ENCODE measurements around the gene PPP1R9A. TPM values are rescaled to one million over a fixed set of nuclear protein-coding genes. Genes with fewer than 3 reads are reported as not detected.

Gene PPP1R9A
- total RNA-seq, 1 experiment from 2014 or later = 5.9 TPM

DNA sequence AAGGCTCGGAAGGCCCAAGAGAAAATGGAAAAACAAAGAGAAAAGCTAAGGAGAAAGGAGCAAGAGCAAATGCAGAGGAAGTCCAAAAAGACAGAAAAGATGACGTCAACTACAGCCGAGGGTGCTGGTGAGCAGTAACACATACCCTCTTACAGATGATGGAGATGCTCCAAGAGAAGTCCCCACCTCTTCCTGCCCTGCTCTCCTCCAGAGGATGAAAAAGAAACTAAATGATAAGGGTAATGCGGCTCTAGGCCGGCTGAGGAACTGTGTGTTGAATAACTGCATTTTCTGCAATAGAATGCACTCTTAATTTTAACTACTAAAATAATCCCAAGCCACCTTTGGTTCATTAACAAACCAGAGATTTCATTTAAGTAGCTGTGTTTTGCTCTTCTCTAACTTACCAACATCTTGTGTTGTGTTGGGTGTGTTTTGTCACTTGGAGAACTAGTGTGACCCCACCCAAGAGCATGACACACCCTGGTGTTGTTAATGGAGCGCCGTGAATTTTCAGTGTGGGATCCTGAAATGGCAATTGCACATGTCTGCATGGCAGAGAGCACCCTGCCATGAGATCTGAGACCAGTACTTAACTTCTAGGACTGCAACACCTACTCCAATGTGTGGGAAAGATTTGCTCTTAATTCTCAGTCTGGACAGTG, 382.9 kb downstream of the PPP1R9A start:
- Histone ChIP-seq H3F3A (ENCODE audit: low read length, unreplicated experiment) (no peaks in the 10 kb centered on the region), H3K4me2 (ENCODE audit: low read length) (no peak overlapping the region), H3K36me3 (ENCODE audit: low read depth, low read length) (no peaks in the 10 kb centered on the region; the same call in 1 of the 2 replicates), H3K79me2 (ENCODE audit: low read length) (no peaks in the 10 kb centered on the region), H3K4me1 (ENCODE audit: insufficient read depth, low read length) (no peaks in the 10 kb centered on the region), H3K4me3 (ENCODE audit: low read length) (no peak overlapping the region), H2AFZ (ENCODE audit: low read length) (no peak overlapping the region), H4K20me1 (ENCODE audit: low read length) (no peaks in the 10 kb centered on the region), H3K9me3 (ENCODE audit: low read length) (no peaks in the 10 kb centered on the region), H3K9ac (ENCODE audit: low read length) (no peak overlapping the region), H3K27ac (ENCODE audit: low read length) (no peak overlapping the region), H3K9me2 (replicated peaks; ENCODE audit: low read length) (no peaks in the 10 kb centered on the region), H3K27me3 (ENCODE audit: low read length) (no peaks in the 10 kb centered on the region)
- TF ChIP-seq CTCF (conservative IDR thresholded peaks at IDR 0.05; ENCODE audit: low read depth, low read length) = no peak
- TF ChIP-seq EZH2 (IDR thresholded peaks at IDR 0.05; ENCODE audit: low read length, unreplicated experiment) = no peak
- TF ChIP-seq EZH2phosphoT487 (IDR thresholded peaks at IDR 0.05; ENCODE audit: borderline replicate concordance, low read length) = no peak
- intact Hi-C loops (cut with micrococcal nuclease) = no loop called here
- ChIA-PET CTCF (no interaction called here), POLR2A (ENCODE audit: unreplicated experiment) (no interaction called here)
- ATAC-seq (no peak), DNase-seq (no peak)
- BruUV-seq (replicated peaks) = no TSS peak

DNA sequence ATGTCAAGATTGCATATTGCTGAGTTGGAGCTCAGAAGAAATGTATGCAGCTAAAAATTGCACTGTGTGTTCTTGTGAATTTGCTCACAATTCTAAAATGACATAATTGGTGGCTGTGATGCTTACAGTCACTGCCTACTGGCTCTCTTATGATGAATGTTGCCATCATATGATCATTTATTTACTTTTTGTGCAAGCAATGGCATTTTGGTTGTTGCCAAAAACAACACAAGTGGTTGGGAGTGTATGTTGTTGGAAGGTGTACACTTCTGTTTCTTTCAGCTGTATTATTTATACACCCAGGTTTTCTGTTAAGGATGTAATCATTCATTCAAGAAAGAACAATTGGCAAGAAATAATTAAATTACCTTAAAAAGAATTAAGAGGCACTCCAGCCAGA, 388.0 kb downstream of the PPP1R9A start:
- H3K9me3 ChIP-seq (ENCODE audit: low read length) = no peaks in the 10 kb centered on the region
- ATAC-seq (no peak), DNase-seq (no peak)
- H3K4me2 ChIP-seq (ENCODE audit: low read length) = no peak overlapping the region
- no peaks in the 10 kb centered on the region for H4K20me1 ChIP-seq (ENCODE audit: low read length)
- no peak overlapping the region for H3K9ac ChIP-seq (ENCODE audit: low read length)
- no peaks in the 10 kb centered on the region for H3K27me3 ChIP-seq (ENCODE audit: low read length)
- intact Hi-C loops (cut with micrococcal nuclease) = no loop called here
- H2AFZ ChIP-seq (ENCODE audit: low read length) = no peak overlapping the region
- no TSS peak for BruUV-seq (replicated peaks)
- TF ChIP-seq EZH2 (IDR thresholded peaks at IDR 0.05; ENCODE audit: low read length, unreplicated experiment) = no peak
- TF ChIP-seq CTCF (conservative IDR thresholded peaks at IDR 0.05; ENCODE audit: low read depth, low read length) = no peak
- TF ChIP-seq EZH2phosphoT487 (IDR thresholded peaks at IDR 0.05; ENCODE audit: borderline replicate concordance, low read length) = no peak
- no peak overlapping the region for H3K27ac ChIP-seq (ENCODE audit: low read length)
- no peaks in the 10 kb centered on the region for H3K79me2 ChIP-seq (ENCODE audit: low read length)
- no peaks in the 10 kb centered on the region for H3K9me2 ChIP-seq (replicated peaks; ENCODE audit: low read length)
- no peak overlapping the region for H3K4me3 ChIP-seq (ENCODE audit: low read length)
- no peaks in the 10 kb centered on the region for H3F3A ChIP-seq (ENCODE audit: low read length, unreplicated experiment)
- 0 out of 2 replicates have a peak, but pooled peaks cover 7% of the 10 kb centered on the region for H3K4me1 ChIP-seq (ENCODE audit: insufficient read depth, low read length)
- ChIA-PET CTCF (no interaction called here), POLR2A (ENCODE audit: unreplicated experiment) (no interaction called here)
- H3K36me3 ChIP-seq (ENCODE audit: low read depth, low read length) = no peaks in the 10 kb centered on the region; the same call in 1 of the 2 replicates

- H3K4me1 ChIP-seq (ENCODE audit: insufficient read depth, low read length) = 0 out of 2 replicates have a peak, but pooled peaks cover 7% of the 10 kb centered on the region
- no peaks in the 10 kb centered on the region for H3K9me2 ChIP-seq (replicated peaks; ENCODE audit: low read length)
- H3K36me3 ChIP-seq (ENCODE audit: low read depth, low read length) = no peaks in the 10 kb centered on the region
- H3K27me3 ChIP-seq (ENCODE audit: low read length) = no peaks in the 10 kb centered on the region
- H3K9ac ChIP-seq (ENCODE audit: low read length) = no peak overlapping the region
- H3F3A ChIP-seq (ENCODE audit: low read length, unreplicated experiment) = no peaks in the 10 kb centered on the region
- no peaks in the 10 kb centered on the region for H3K79me2 ChIP-seq (ENCODE audit: low read length)
- no peak for ATAC-seq
- intact Hi-C loops (cut with micrococcal nuclease) = no loop called here
- H3K27ac ChIP-seq (ENCODE audit: low read length) = no peak overlapping the region
- TF ChIP-seq EZH2 (IDR thresholded peaks at IDR 0.05; ENCODE audit: low read length, unreplicated experiment) (no peak), CTCF (conservative IDR thresholded peaks at IDR 0.05; ENCODE audit: low read depth, low read length) (no peak), EZH2phosphoT487 (IDR thresholded peaks at IDR 0.05; ENCODE audit: borderline replicate concordance, low read length) (no peak)
- H3K4me3 ChIP-seq (ENCODE audit: low read length) = no peak overlapping the region
- H3K9me3 ChIP-seq (ENCODE audit: low read length) = no peaks in the 10 kb centered on the region
- no peak for DNase-seq
- POLR2A ChIA-PET (ENCODE audit: unreplicated experiment) = no interaction called here
- BruUV-seq (replicated peaks) = no TSS peak
- CTCF ChIA-PET = no interaction called here
- no peak overlapping the region for H2AFZ ChIP-seq (ENCODE audit: low read length)
- no peak overlapping the region for H3K4me2 ChIP-seq (ENCODE audit: low read length)
- no peaks in the 10 kb centered on the region for H4K20me1 ChIP-seq (ENCODE audit: low read length)
Observed at GRCh38 chr7:95296456-95296855, 389.1 kb downstream of the PPP1R9A start.

All from PC-3 (cell line).